SK-N-SH treated with all-trans-retinoic acid at 6 μM for 48 hours (cell line): ENCODE measurements around the gene MRPS23.
A peak's percentile ranks its signal among the peaks of the same experiment; 100 is the strongest.

ENCODE experiments used
- ATAC-seq: fragments of 200-7000 bp; cut with Tn5 transposase; 3 replicates; pipeline ENCODE4 v1.9.1; 2020; ENCODE audit warnings: mild to moderate bottlenecking, moderate library complexity
- ARNTL ChIP-seq: fragments of 450-650 bp; formaldehyde crosslinking; IDR thresholded peaks from 2 replicates; pipeline ENCODE4 v1.5.0; 2020; ENCODE audit warnings: low read depth, mild to moderate bottlenecking, moderate library complexity, borderline replicate concordance
- BACH2 ChIP-seq: fragments of 250-450 bp; sonication (Bioruptor Pico); IDR thresholded peaks from 2 replicates; pipeline ENCODE4 v1.9.0; 2021; ENCODE audit warnings: mild to moderate bottlenecking, borderline replicate concordance
- CREB5 ChIP-seq: fragments of 250-450 bp; sonication (Bioruptor Pico); IDR thresholded peaks from 2 replicates; pipeline ENCODE4 v1.5.1; 2020; ENCODE audit warnings: low read depth, mild to moderate bottlenecking, moderate library complexity
- CSDC2 ChIP-seq: fragments of 250-450 bp; sonication (Bioruptor Pico); IDR thresholded peaks from 2 replicates; pipeline ENCODE4 v1.5.0; 2020; ENCODE audit warnings: mild to moderate bottlenecking, moderate library complexity
- CSRNP3 ChIP-seq: fragments of 250-450 bp; sonication (Bioruptor Pico); IDR thresholded peaks from 2 replicates; pipeline ENCODE4 v1.5.1; 2021; ENCODE audit warnings: mild to moderate bottlenecking, moderate library complexity
- ESRRG ChIP-seq: fragments of 250-450 bp; sonication (Bioruptor Pico); IDR thresholded peaks from 2 replicates; pipeline ENCODE4 v1.6.1; 2021; ENCODE audit warnings: mild to moderate bottlenecking
- GLIS3 ChIP-seq: fragments of 250-450 bp; sonication (Bioruptor Pico); IDR thresholded peaks from 2 replicates; pipeline ENCODE4 v1.5.0; 2020; ENCODE audit warnings: mild to moderate bottlenecking, moderate library complexity
- ISL1 ChIP-seq: fragments of 250-450 bp; sonication (Bioruptor Pico); IDR thresholded peaks from 2 replicates; pipeline ENCODE4 v2.1.2; 2022; ENCODE audit warnings: mild to moderate bottlenecking, moderate library complexity
- PATZ1 ChIP-seq: fragments of 250-450 bp; sonication (Bioruptor Pico); IDR thresholded peaks from 2 replicates; pipeline ENCODE4 v1.8.0; 2020; ENCODE audit warnings: mild to moderate bottlenecking, moderate library complexity, borderline replicate concordance
- POU6F1 ChIP-seq: fragments of 250-450 bp; sonication (Bioruptor Pico); IDR thresholded peaks from 2 replicates; pipeline ENCODE4 v1.8.0; 2021; ENCODE audit warnings: low read depth, mild to moderate bottlenecking, moderate library complexity, borderline replicate concordance
- PPARA ChIP-seq: fragments of 250-450 bp; sonication (Bioruptor Pico); IDR thresholded peaks from 2 replicates; pipeline ENCODE4 v1.5.0; 2020; ENCODE audit warnings: mild to moderate bottlenecking, borderline replicate concordance
- RARB ChIP-seq: fragments of 250-450 bp; sonication (Bioruptor Pico); IDR thresholded peaks from 2 replicates; pipeline ENCODE4 v1.8.0; 2021; ENCODE audit warnings: mild to moderate bottlenecking, moderate library complexity
- SNAI2 ChIP-seq: fragments of 250-450 bp; sonication (Bioruptor Pico); IDR thresholded peaks from 2 replicates; pipeline ENCODE4 v1.5.0; 2020; ENCODE audit warnings: mild to moderate bottlenecking, moderate library complexity
- TCF4 ChIP-seq: fragments of 250-450 bp; sonication (Bioruptor Pico); IDR thresholded peaks from 2 replicates; pipeline ENCODE4 v1.8.0; 2021; ENCODE audit warnings: mild to moderate bottlenecking, moderate library complexity, borderline replicate concordance
- TOX ChIP-seq: fragments of 250-450 bp; sonication (Bioruptor Pico); IDR thresholded peaks from 2 replicates; pipeline ENCODE4 v1.8.0; 2021; ENCODE audit warnings: mild to moderate bottlenecking, moderate library complexity, borderline replicate concordance
- ZC3H10 ChIP-seq: fragments of 250-450 bp; sonication (Bioruptor Pico); IDR thresholded peaks from 2 replicates; pipeline ENCODE4 v1.5.1; 2021; ENCODE audit warnings: mild to moderate bottlenecking, moderate library complexity
- ZFP3 ChIP-seq: fragments of 250-450 bp; sonication (Bioruptor Pico); IDR thresholded peaks from 2 replicates; pipeline ENCODE4 v1.5.0; 2020; ENCODE audit warnings: mild to moderate bottlenecking, moderate library complexity
- ZFP30 ChIP-seq: fragments of 450-650 bp; formaldehyde crosslinking; IDR thresholded peaks from 2 replicates; pipeline ENCODE4 v1.5.0; 2022; ENCODE audit warnings: mild to moderate bottlenecking, moderate library complexity
- ZNF565 ChIP-seq: fragments of 450-650 bp; formaldehyde crosslinking; conservative IDR thresholded peaks from 2 replicates; pipeline ENCODE4 v1.5.0; 2020; ENCODE audit warnings: low read depth, mild to moderate bottlenecking, moderate library complexity
- ZNF70 ChIP-seq: fragments of 450-650 bp; formaldehyde crosslinking; IDR thresholded peaks from 2 replicates; pipeline ENCODE4 v1.5.0; 2020; ENCODE audit warnings: mild to moderate bottlenecking, moderate library complexity
- ZNF8 ChIP-seq: fragments of 450-650 bp; formaldehyde crosslinking; IDR thresholded peaks from 2 replicates; pipeline ENCODE4 v1.5.0; 2020; ENCODE audit warnings: mild to moderate bottlenecking, moderate library complexity

Gene MRPS23

GRCh38 chr17:57814421-57814820, 35.4 kb downstream of the MRPS23 start:
- no peak for TF ChIP-seq PATZ1 (CRISPR knock-in tag)
- TF ChIP-seq ZFP3 = no peak
- no peak for TF ChIP-seq PPARA
- no peak for TF ChIP-seq ESRRG (CRISPR knock-in tag)
- no peak for TF ChIP-seq CSRNP3 (CRISPR knock-in tag)
- TF ChIP-seq SNAI2 (CRISPR knock-in tag) = no peak
- TF ChIP-seq GLIS3 (CRISPR knock-in tag) = no peak
- TF ChIP-seq ISL1 (CRISPR knock-in tag) = no peak
- no peak for TF ChIP-seq RARB (CRISPR knock-in tag)
- no peak for TF ChIP-seq ZNF8 (CRISPR knock-in tag)
- TF ChIP-seq POU6F1 (CRISPR knock-in tag) = no peak
- no peak for TF ChIP-seq BACH2 (CRISPR knock-in tag)
- ATAC-seq = no peak

- no peak; the same call in 1 of the 2 replicates for TF ChIP-seq ISL1 (CRISPR knock-in tag)
- TF ChIP-seq CSRNP3 (CRISPR knock-in tag) = no peak
- TF ChIP-seq ZFP3 = no peak
- no peak for TF ChIP-seq TOX (CRISPR knock-in tag)
- no peak for TF ChIP-seq POU6F1 (CRISPR knock-in tag)
- TF ChIP-seq ZNF565 = no peak
- TF ChIP-seq TCF4 = no peak
- TF ChIP-seq CSDC2 = no peak
- no peak for TF ChIP-seq ZC3H10 (CRISPR knock-in tag)
- TF ChIP-seq CREB5 = no peak
- no peak for TF ChIP-seq ARNTL
- no peak for TF ChIP-seq ZNF8 (CRISPR knock-in tag)
- TF ChIP-seq PPARA = no peak
- TF ChIP-seq GLIS3 (CRISPR knock-in tag) = no peak
- TF ChIP-seq ZNF70 (CRISPR knock-in tag) = no peak
- no peak for TF ChIP-seq ESRRG (CRISPR knock-in tag)
- TF ChIP-seq ZFP30 (CRISPR knock-in tag) = no peak
- ATAC-seq = peak; percentile 23; the same call in 1 of the 3 replicates
These were observed 38.1 kb downstream of the MRPS23 start for GRCh38 chr17:57811638-57812280.
